Mammary microvascular endothelial cell (primary cell): ENCODE data around the gene BBS5. TPM values are rescaled to one million over a fixed set of nuclear protein-coding genes. Genes with fewer than 3 reads are reported as not detected.

Experiments
- total RNA-seq: library from RNA; depleted of rRNA; stranded (reverse); fragments of >200 nt; gene quantifications from 2 replicates; pipeline ENCODE4 v1.2.3, GENCODE V29; 2015

The BBS5 gene
- total RNA-seq, result 3.5 and 3.7 TPM in 2 replicates

DNA sequence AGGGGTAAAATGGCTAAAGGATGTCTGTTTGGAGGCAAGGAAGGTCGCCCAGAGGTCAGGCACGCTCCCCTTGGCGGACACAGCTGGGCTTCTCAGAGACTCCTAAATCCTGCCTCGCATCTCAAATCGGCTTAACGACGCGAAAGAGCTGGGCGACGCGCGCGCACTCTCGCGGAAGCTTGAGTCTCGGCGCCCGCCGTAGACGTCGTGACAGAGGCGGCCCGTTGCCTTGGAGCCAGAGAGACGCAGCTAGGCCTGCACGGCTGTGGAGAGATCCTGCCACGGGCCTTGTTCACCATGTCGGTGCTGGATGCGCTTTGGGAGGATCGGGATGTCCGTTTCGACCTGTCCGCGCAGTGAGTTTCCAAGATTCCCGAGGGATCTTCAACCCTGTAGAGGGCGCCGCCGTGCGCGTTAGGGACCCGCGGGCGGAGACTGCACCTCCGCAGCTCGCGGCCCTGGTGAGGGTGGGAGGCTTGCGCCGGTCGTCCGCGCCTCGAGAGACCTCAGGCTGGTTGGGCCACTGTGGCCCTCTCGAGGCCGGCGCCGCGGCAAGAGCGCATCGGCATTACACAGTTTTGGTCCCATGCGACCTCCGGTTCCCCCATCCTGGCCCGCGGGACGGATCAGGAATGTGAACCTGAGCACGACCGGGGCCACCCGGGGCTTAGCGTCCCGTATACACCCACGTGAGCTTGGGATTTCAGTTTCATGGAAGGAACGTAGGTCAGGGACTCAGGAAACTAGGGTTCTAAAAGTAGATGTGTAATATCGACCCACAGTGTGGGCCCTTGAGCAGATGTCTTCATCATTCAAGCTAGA, at the start of gene BBS5:
Gene BBS5 (plus strand): TSS at position 238 of the 822 bp plus-strand sequence. CDS start 60 bp downstream, at position 298.

DNA sequence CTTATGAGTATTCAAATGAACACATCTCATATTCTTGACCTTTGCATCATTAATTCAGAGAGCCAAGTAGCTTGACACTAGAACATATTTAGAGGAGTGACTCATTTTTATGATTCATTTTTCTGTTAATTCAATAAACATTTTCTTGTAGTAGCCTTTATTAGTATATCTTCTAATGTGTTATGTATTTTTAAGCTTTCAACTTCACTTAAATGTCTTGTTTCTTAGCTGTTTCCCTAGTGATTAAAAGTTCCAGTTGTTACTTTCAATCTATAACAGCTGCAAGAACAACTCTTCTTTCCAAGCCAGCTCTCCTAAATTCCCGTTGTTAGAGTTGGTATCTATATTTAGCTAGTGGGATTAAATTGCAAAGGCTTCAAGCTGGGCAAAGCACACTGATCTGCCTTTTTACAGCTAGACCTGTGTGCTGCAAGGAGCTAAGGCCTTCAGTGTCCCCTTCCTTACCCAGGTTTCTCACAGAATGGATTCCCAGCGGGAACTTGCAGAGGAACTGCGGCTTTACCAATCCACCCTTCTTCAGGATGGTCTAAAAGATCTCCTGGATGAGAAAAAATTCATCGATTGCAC, 30.1 kb downstream of the BBS5 start, which contains the start of gene KLHL41:
Gene KLHL41 (plus strand): TSS at position 405 of the 588 bp plus-strand sequence. CDS start 77 bp downstream, at position 482.

Other genes with a start within 250 kb of the BBS5 start
- not detected in 2 replicates for gene LRP2, start 117.0 kb upstream of the BBS5 start, total RNA-seq
- gene KLHL41, start 30.2 kb downstream of the BBS5 start, total RNA-seq, result not detected in 2 replicates
- 11.4 and 17.4 TPM in 2 replicates for gene FASTKD1, start 94.4 kb downstream of the BBS5 start, total RNA-seq
- 14.4 and 20.5 TPM in 2 replicates for gene PPIG, start 104.9 kb downstream of the BBS5 start, total RNA-seq
- not detected in 2 replicates for gene CFAP210, start 214.9 kb downstream of the BBS5 start, total RNA-seq
- gene PHOSPHO2, start 215.0 kb downstream of the BBS5 start, total RNA-seq, result 1.1 and 2.3 TPM in 2 replicates